GM12878 (cell line): ENCODE results near the gene NQO1. TPM values are rescaled to one million over a fixed set of nuclear protein-coding genes. Genes with fewer than 3 reads are reported as not detected.

Source experiments
- ATAC-seq: fragments of 200-7000 bp; cut with Tn5 transposase; 3 replicates; pipeline ENCODE4 v1.9.1; 2020; ENCODE audit warnings: mild to moderate bottlenecking, moderate library complexity
- BruUV-seq: library from RNA; stranded (reverse); fragments of 400-500 nt; replicated peaks from 2 replicates; lab custom pipeline; 2021; lab: Mats Ljungman, UMichigan
- CTCF ChIA-PET: fragments of 300-600 bp; sonication (Branson Sonifier 250); formaldehyde crosslinking; extraction: SDS; loops from one replicate; lab custom pipeline; 2021; ENCODE audit warnings: inconsistent platforms; lab: Yijun Ruan, JAX
- POLR2A ChIA-PET: fragments of 350-600 bp; formaldehyde crosslinking; extraction: SDS; loops from one replicate; lab custom pipeline; 2021; ENCODE audit warnings: inconsistent platforms; lab: Charles Lee
- RAD21 ChIA-PET: fragments of 300-600 bp; sonication (Branson Sonifier 250); formaldehyde crosslinking; loops from one replicate; lab custom pipeline; 2023; ENCODE audit warnings: antibody characterized with exemption; ENCODE audit not compliant: unreplicated experiment; lab: Charles Lee
- SMC1A ChIA-PET: fragments of 300-600 bp; sonication (Branson Sonifier 250); formaldehyde crosslinking; loops from one replicate; lab custom pipeline; 2023; ENCODE audit not compliant: unreplicated experiment, uncharacterized antibody; lab: Charles Lee
- DNase-seq: peaks from one replicate; pipeline ENCODE4 v3.0.0-alpha.2; 2011; ENCODE audit warnings: low read depth, low spot score
- FAIRE-seq: peaks from 3 replicates; lab custom pipeline; 2011; peaks lifted over from hg19 to GRCh38; lab: Jason Lieb, UNC
- H2AFZ ChIP-seq: 2 replicates; pipeline ENCODE4 v1.6.0; 2011; ENCODE audit warnings: low read depth, low read length, control low read depth; ENCODE audit not compliant: control insufficient read depth
- H3K27ac ChIP-seq: 2 replicates; pipeline ENCODE4 v1.5.1; 2011; ENCODE audit warnings: control low read depth; ENCODE audit not compliant: control insufficient read depth, insufficient read depth
- H3K27me3 ChIP-seq, 2 experiments: replicated peaks in 1 of 2; 2 replicates each; pipeline versions ENCODE4 v1.6.0 to v1.6.1; 2011; ENCODE audit warnings: low read length in 1 of 2; ENCODE audit not compliant: control insufficient read depth in 2 of 2, insufficient read depth in 2 of 2
- H3K36me3 ChIP-seq, 2 experiments: 2 replicates each; pipeline ENCODE4 v1.5.1; 2011; ENCODE audit warnings: low read length in 1 of 2; ENCODE audit not compliant: control insufficient read depth in 2 of 2, insufficient read depth in 2 of 2
- H3K4me1 ChIP-seq: 2 replicates; pipeline ENCODE4 v1.6.1; 2011; ENCODE audit warnings: mild to moderate bottlenecking, low read length, moderate library complexity, mixed read lengths; ENCODE audit not compliant: control insufficient read depth, insufficient read depth
- H3K4me2 ChIP-seq: 2 replicates; pipeline ENCODE4 v1.6.0; 2011; ENCODE audit warnings: control low read depth; ENCODE audit not compliant: control insufficient read depth, insufficient read depth
- H3K4me3 ChIP-seq: fragments of 200-600 bp; sonication (generic); 2 replicates; pipeline ENCODE4 v1.5.1; 2016
- H3K79me2 ChIP-seq: 2 replicates; pipeline ENCODE4 v1.6.0; 2011; ENCODE audit warnings: low read length; ENCODE audit not compliant: control insufficient read depth, insufficient read depth
- H3K9ac ChIP-seq: 2 replicates; pipeline ENCODE4 v1.8.0; 2011; ENCODE audit warnings: low read length, control low read depth, mixed read lengths; ENCODE audit not compliant: control insufficient read depth, insufficient read depth
- H3K9me3 ChIP-seq: replicated peaks from 3 replicates; pipeline ENCODE4 v1.5.1; 2011; ENCODE audit warnings: mild to moderate bottlenecking, low read length; ENCODE audit not compliant: control insufficient read depth, insufficient read depth
- H4K20me1 ChIP-seq: 2 replicates; pipeline ENCODE4 v1.6.0; 2011; ENCODE audit not compliant: control insufficient read depth, insufficient read depth
- ELK1 ChIP-seq: IDR thresholded peaks from 2 replicates; pipeline ENCODE4 v1.6.1; 2012; ENCODE audit warnings: low read depth, low read length, improper control_type of control experiment
- NKRF ChIP-seq: fragments of 450-650 bp; conservative IDR thresholded peaks from 2 replicates; pipeline ENCODE4 v1.6.1; 2017; ENCODE audit warnings: mild to moderate bottlenecking, moderate library complexity
- POLR2A ChIP-seq: IDR thresholded peaks from 2 replicates; pipeline ENCODE4 v1.6.1; 2011; ENCODE audit warnings: low read depth, mild to moderate bottlenecking, low read length
- WGBS: methylation state at CpG from one replicate; pipeline ENCODE4 v1.1.6; 2016; ENCODE audit warnings: low lambda C conversion rate; ENCODE audit not compliant: insufficient replicate concordance, insufficient coverage; ENCODE audit errors: missing lambda C conversion rate; 5-methylcytosine and 5-hydroxymethylcytosine counted together
- in situ Hi-C: fragments of 300-500 bp; cut with MboI; formaldehyde crosslinking; loops from 9 replicates; pipeline ENCODE4 v1.14.3; 2018; ENCODE audit warnings: mixed read lengths
- intact Hi-C: fragments of 100-400 bp; cut with micrococcal nuclease; formaldehyde crosslinking; loops from one replicate; pipeline ENCODE4 v1.14.2; 2022; ENCODE audit not compliant: unreplicated experiment
- polyA plus RNA-seq, 11 experiments: library from polyadenylated mRNA; depleted of rRNA in 4 of 11; unstranded in 6 of 11; stranded (reverse) in 5 of 11; fragments of >200 nt; fragmentation: Nextera tagmentation in 4 of 11; fragmentation: Illumina TruSeq in 1 of 11; extraction: Ambion mirVana in 4 of 11; extraction: Trizol in 1 of 11; gene quantifications; 1 replicate in 1 of 11; 2 replicates in 10 of 11; pipeline versions ENCODE4 v1.2.1 to v1.2.3, GENCODE V29; 2011 to 2016; ENCODE audit warnings: inconsistent platforms in 2 of 11, missing spikeins in 2 of 11, low read depth in 1 of 11
- total RNA-seq, 4 experiments: library from RNA; depleted of rRNA in 3 of 4; stranded (reverse); fragments of >200 nt in 3 of 4; fragmentation: Illumina TruSeq in 1 of 4; extraction: Trizol in 1 of 4; gene quantifications; 2 replicates each; pipeline versions ENCODE4 v1.2.1 to v1.2.3, GENCODE V29; 2013 to 2021

The NQO1 gene
- total and polyA plus RNA-seq, 10 of the 15 experiments (the other 5 are each of a cell fraction or from before 2014, with no cell fraction given), result 24.6 to 84.9 (median 34.6) TPM

GRCh38 chr16:69744363-69745231 is 18.2 kb upstream of the NQO1 start:
- peaks cover 1% of the 10 kb centered on the region for H3K79me2 ChIP-seq
- in situ Hi-C loops (no loop called here), intact Hi-C loops (no loop called here)
- FAIRE-seq (no peak), DNase-seq (no peak), ATAC-seq (no peak)
- no peaks in the 10 kb centered on the region for H4K20me1 ChIP-seq
- BruUV-seq, result no TSS peak
- TF ChIP-seq ELK1, result no peak
- peak; percentile 38 for TF ChIP-seq POLR2A
- TF ChIP-seq NKRF, result no peak
- no peak overlapping the region for H3K27ac ChIP-seq
- peaks cover 41 to 60% of the 10 kb centered on the region in 2 experiments for H3K36me3 ChIP-seq
- WGBS, result 97% methylated on average over 34 of the region's 35 CpGs
- H3K4me3 ChIP-seq, result no peak overlapping the region
- ChIA-PET CTCF (interaction anchor here (2.0 to 2.7 kb wide), 2 partner anchors 10 to 349 kb away, joined by 6 to 11 read pairs; partner anchors contain the start of gene NOB1), RAD21 (no interaction called here), SMC1A (no interaction called here), POLR2A (no interaction called here)
- no peaks in the 10 kb centered on the region for H3K27me3 ChIP-seq
- no peaks in the 10 kb centered on the region for H3K4me1 ChIP-seq
- H3K9ac ChIP-seq, result no peak overlapping the region
- no peak overlapping the region for H3K4me2 ChIP-seq
- H2AFZ ChIP-seq, result no peak overlapping the region
- H3K9me3 ChIP-seq, result no peaks in the 10 kb centered on the region
